Activated CD8-positive, alpha-beta memory T cell treated with anti-CD3 and anti-CD28 coated beads, Interleukin-2, amount 50 U/mL, for 24 hours (primary cell): ENCODE results near the gene GLIS1.
"Not testable (repeated sequence)": the region's sequence is repeated elsewhere in the genome, so short reads cannot be mapped to it uniquely, and the experiment has no call there.

ENCODE experiments used
- DNase-seq: peaks from one replicate; pipeline ENCODE4 v3.0.0-alpha.2; 2020; ENCODE audit errors: extremely low read depth

Gene GLIS1

DNA sequence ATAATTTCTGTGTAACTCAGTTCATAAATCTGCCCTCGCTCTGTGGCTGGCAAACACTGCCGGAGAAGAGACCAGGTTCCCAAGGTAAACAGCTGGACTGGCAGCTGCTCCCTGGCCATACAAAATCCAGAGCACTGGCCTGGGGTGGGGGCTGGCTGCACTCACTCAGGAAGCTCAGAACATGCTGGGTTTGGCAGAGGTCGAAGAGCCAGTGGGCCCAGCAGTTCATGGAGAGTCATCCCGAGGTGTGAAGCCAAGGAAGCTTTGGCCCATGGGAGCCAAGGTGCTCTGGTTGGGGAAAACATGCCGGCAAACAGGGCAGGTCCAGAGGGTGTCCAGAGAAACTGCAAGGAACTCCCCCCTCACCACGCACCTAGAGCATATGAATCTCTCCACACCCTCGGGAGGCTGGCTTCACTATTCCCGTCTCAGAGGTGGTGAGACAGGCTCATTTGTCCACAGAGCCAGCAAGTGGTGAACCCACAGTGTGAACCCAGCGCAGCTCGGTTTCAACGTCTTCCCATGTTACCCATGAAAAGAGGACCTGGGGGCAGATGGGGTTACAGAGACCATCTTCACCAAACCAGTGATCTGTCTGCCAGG is 177.4 kb downstream of the GLIS1 start:
- DNase-seq = no peak

DNA sequence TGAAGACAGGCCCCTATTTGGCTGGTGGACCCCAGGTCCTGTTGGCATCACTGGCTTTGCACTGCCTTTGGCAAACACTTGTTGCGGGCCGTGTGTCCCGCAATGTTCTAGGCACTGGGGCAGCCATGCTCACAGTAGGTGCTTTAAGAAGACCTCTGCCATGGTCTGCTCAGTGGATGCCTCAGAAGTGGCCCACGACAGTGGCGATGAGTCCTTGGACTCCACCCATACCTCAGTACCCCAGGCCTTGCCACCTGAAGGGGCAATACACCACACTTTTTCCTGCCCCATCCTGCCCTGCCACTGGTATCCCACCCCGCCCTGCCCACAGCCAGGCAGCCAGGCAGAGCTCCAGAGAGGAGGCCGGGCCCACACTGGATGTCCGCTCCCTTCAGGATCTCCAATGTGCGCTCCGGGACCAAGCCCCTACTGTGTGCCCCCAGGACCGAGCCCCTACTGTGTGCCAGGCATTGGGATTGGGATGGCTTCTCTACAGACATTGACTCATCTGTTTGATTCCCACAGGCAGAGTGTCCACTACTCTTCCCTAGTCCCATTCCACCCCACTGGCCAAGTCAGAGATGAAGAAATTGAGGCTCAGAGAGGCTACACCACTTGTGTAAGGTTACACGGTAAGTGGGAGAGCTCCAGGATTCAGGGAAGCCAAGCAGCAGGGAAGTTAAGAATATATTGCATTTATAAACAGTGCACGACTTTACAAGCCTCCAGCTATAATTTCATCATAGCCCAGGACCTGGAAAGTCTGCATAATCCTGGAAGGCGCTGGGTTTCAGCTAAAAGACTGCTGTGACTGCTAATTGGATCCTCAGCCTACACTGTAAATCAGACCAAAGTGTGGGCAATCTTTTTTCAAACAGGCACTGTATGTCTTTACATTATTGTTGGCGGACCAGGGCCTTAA is 178.1 kb downstream of the GLIS1 start:
- DNase-seq = no peak

DNA sequence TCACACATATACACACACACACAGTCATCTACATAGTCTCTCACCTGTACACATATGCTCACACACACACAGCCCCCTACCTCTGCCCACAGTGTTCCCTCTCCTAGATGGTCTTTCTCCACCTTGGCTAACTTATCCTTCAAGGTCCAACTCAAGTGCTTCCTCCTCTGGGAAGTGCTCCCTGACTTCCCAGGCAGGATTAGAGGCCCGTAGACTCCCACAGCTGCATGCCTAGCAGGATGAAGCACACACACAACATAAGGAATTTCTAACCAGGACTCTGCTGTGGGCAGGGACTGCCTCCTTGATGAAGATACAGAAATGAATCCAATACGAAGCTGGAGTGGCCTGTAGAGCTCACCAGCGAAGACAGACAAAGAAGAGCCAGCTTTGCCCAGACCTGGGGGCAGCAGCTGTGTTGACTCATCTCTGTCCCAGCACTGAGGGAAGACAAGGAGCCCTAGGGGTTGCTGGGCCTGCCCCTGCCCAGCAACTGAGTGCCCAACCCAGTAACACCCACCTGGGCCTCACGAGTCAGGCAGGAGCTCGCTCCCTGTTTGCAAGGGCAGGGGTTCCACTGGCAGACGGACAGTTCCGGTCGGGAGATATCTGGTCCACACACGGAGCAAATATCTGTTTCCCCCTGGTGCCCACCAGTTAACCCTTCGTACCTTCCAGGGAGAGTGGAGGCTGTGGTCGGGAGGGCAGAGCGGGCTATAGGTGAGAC is 178.9 kb downstream of the GLIS1 start:
- no peak for DNase-seq

DNA sequence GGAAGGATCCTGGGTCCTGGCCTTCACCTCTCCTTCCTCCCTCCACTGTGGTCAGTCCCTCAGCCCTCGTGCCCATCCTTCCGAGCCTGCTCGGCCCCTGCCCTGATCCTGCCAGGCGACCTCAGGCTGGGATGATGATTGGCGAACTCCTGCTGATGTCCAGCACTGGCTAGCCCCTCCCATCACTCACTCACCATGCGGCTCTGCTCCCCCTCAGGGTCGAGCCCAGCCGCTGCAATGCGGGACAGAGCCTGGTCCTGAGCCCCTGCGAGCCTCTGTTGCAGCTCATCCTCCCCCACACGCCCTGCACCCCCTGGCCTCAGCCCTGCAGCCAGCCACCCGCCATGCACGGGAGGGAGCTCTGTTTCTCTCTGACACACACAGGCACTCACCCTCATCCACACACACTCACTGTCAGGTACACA is 179.6 kb downstream of the GLIS1 start:
- no peak for DNase-seq

DNA sequence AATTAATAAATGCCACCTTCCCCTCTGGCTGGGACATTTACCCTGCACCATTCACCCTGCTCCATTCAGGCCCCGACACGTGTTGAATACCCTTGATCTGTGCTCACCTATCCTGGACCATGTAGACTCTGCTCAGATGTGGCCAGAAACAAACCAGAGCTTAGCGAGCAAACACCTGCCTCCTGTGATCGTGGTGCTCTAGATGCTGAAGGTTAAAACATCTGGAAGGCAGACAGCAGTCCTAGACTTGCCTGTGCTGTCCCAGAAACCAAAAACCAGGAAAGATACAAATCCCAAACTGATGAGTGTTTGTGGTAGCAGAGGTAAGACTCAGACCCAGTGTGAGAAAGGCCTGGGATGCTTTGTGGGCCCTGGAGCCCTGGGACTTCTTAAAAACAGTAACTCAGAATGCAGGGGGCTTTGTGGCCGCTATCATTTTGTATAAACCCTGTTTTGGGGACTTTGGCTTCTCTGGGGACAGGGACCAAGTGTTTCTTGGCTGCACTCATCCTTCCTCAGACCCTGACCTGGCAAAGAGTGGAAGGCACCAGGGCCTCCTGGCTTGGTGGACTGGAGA is 180.1 kb downstream of the GLIS1 start:
- DNase-seq = no peak

DNA sequence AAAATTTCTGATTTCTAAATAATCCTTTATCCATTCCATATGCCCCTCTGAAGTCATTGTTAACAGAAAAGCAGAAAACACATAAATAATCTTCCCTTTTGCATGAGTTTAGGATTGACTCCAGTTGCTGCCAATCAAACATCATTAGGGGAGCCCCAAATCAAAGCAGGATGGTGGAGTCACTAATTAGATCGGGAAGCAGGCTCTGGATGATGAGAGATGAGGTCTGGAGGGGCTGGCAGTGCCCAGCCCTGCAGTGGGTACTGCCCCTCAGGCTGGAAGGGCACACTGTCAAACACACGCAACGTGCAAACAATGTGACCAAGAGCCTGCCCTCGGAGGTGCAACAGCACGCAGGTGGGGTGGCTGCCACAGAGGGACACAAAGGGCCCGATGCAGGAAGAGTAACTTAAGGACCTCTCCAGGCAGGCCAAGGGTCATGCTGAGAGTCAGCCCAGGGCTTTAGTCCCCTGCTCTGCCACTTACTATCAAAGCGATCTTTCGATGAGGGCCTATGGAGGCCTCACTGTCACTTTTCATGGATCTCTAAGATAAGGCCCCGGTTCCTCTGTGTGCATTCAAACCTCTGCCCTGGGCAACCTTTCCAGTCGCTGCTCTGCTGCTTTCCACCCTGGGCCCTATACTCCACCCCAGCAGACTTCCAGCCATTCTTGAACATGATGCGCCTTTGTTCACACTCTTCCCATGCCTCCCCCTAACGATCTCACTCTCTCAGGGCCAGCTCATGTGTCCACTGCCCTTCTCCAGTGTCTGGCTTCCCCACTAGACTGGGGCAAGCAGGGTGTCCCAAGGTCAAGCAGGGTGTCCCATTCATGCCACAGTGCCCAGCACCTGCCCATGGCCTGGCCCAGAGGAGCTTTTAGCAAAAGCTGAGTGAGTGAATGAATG is 180.9 kb downstream of the GLIS1 start:
- no peak for DNase-seq

DNA sequence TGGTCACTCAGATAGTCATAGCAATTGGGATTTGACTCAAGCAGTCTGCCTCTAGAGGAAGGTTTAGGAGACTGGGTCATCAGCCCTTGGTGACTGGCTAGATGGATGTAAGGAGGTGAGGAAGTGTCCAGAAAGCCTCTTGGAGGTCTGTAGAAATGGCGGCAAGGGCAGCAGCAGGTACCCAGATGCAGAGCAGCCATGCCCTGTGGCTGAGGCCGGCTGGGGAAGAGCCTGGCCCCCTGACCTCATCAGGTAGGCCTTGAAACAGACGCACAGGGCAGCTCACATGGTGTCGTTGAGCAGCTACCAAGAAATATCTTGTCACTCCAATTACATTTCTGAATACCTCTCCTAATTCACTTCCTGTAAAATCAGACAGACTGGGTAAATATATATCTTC is 181.6 kb downstream of the GLIS1 start:
- no peak for DNase-seq

DNA sequence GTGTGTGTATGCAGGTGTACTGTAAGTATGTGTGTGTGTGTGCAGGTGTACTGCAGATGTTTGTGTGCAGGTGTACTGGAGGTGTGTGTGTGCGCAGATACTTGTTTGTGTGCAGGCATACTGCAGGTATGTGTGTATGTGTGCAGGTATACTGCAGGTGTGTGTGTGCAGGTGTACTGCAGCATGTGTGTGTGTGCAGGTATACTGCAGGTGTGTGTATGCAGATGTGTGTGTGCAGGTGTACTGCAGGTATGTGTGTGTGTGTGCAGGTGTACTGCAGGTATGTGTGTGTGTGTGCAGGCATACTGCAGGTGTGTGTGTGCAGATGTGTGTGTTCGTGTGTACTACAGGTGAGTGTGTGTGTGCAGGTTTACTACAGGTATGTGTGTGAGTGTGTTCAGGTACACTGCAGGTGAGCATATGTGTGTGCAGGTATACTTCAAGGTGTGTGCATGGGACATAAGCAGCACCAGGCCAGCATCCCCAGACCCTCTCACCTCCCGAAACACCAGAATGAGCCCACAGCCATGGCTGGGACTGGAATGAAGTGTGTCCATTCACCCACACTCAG is 182.2 kb downstream of the GLIS1 start:
- no peak for DNase-seq

DNA sequence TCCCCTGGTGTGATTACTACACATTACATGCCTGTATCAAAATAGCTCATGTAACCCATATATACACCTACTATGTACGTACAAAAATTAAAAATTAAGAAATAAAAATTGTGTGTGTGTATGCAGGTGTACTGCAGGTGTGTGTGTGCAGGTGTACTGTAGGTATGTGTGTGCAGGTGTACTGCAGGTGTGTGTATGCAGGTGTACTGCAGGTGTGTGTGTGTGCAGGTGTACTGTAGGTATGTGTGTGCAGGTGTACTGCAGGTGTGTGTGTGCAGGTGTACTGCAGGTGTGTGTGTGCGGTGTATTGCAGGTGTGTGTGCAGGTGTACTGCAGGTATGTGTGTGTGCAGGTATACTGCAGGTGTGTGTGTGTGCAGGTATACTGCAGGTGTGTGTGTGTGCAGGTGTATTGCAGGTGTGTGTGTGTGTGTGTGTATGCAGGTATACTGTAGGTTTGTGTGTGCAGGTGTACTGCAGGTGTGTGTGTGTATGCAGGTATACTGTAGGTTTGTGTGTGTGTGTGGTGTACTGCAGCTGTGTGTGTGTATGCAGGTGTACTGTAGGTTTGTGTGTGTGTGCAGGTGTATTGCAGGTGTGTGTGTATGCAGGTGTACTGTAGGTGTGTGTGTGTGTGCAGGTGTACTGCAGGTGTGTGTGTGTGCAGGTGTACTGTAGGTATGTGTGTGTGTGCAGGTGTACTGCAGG is 183.2 kb downstream of the GLIS1 start:
- not testable (repeated sequence) for DNase-seq

DNA sequence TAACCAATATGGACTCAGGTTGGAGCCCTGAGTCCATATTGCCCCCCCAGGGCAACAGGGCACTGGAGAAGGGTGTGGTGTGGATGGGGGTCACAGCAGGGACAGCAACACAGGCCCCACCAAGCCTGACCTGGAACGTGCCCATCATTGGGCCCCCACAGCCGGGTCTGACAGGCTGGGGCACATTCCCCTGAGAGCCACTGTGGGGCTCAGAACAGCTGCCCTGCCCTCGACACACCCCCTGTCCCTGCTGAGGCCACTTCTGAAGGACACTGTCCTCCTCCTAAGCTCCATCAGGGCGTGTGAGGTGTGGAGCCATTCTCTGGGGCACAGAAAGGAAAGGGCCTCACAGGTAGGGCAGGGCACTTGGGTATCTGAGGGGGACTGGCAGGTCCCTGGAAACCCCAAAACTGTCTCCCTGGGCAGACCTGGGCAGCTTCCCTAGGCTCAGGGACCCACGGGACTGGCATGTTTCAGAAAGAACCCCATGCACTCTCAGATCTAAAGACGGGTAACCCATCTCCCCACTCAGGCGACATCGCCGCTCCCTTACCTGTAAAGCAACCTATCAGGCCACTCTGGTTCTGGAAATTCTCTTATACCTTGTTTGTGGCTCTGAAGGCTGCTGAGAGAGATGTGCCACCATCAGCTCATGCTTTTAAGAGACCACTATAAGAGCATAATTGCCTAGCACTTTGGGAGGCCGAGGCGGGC is 184.2 kb downstream of the GLIS1 start:
- DNase-seq = no peak

DNA sequence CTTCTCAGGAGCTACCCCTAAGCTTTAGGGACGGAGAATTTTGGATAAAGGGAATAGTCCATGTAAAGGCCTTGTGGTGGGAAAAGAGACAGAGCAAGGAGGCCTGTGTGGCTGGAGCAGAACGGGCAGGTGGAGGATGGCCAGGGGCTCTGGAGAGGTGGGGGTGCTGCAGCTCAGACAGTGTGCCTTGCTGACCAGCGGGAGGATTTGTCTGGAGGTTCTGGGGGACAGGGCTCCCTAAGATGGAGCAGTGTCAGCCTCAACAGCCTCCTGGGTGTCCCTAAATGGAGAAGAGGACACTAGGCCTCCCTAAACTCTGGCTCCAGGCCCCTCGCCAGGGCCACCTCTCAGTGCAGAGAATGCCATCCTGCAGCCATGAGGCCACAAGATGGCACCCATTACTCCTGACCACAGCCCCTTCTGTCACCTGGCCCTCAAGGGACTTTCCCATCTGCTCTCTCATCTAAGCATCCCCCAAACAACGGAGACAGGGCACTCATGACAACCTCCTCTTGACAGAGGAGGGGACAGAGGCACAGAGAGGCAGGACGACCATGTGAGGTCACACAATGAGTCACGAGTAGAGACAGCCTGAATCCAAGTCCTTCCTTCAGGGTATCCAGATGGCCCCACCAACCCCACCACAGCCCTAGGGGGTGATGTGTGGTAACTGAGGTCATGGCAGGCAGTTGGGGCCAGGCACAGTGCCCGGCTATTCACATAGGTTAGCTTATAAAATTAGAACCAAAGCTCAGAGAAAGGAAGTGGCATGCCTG is 185.0 kb downstream of the GLIS1 start:
- no peak for DNase-seq

DNA sequence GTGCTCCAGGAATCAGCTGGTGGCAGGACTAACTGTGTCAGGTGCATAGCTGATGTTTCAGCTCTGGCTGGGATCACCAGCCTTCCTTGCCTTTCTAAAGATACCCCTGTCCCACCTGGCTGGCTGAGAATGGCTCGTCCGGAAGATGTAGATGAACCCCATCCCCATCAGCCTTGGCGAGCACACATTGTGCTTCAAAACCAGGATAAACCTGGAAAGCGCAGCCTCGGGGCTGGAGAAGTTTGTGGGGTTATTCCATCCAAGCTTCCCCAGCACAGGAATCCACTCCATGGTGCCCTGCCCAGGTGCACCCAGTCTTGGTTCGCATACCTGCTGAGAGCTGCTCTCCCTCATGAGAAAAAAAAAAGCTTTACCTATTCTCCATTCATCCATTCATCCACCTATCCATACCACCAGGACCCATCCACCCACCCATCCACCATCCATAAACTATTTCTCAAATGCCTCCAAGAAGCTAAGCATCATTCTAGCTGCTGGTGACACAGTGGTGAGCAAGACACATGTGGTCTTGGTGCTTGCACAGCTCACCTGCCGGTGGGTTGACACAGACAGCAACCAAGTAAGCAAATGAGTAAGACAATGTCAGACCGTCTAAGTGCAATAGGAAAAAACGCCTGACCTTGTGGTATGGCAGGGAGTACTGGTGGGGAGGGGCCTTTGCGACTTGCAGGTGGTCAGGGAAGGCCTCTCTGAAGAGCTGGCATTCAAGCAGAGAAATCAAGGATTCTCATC is 185.8 kb downstream of the GLIS1 start:
- no peak for DNase-seq

DNA sequence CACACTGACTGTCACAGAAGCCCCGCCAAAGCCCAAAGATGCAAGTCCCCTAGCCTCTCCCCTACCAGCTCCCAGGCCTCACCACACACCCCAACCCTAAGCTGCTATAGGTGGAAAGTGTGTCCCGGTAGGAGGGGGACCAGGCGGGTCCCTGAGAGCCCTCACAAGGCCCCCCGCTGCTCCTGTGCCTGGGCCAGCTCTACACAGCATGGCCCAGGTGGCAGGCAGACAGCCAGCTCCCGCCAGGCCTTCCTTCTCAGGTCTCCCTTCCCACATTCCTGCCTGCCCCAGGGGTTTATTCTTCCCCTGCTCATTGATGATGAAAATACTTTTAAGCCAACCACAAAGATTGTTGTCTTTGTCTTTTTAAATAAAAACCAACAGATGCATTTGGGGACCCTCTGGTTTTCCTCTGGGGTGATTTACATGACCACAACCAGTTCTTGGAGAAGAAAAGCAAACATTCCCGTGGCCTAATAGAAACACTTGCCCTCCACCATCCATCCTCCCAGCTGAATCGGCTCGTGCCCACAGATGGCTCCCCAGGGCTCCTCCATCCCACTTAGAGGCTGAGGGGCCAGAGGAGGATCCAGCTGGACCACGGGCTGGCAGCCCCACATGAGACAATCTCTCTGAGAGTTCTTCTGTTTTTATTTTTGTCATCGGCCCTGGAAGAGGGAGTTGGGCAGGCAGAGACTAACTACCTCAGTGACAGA is 186.7 kb downstream of the GLIS1 start:
- no peak for DNase-seq

DNA sequence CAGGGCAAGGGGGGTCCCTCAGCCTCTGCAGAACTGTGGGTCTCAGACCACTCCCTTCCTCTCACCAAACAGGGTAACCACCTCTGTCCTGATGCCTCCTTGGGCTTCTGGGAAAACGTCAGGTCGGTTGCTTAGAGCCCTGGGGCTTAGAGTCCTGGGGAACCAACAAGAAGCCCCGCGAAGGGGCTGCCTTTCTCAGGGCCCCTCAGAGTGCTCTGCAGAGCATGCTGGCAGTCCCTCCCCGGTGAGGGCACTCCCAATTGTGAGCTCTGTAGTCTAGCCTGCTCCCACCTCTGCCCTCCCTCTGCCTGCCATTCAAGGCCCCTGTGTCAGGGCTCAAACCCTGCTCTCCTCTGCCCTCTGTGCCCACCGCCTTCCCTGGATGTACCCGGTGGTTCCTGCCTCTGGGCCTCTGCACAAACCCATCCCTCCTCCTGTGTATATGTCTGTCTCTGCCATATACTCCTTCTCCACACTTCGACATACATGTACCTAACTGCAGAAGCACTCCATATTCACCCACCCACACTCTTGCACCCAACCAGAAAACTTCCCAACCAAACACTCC is 187.5 kb downstream of the GLIS1 start:
- no peak for DNase-seq

DNA sequence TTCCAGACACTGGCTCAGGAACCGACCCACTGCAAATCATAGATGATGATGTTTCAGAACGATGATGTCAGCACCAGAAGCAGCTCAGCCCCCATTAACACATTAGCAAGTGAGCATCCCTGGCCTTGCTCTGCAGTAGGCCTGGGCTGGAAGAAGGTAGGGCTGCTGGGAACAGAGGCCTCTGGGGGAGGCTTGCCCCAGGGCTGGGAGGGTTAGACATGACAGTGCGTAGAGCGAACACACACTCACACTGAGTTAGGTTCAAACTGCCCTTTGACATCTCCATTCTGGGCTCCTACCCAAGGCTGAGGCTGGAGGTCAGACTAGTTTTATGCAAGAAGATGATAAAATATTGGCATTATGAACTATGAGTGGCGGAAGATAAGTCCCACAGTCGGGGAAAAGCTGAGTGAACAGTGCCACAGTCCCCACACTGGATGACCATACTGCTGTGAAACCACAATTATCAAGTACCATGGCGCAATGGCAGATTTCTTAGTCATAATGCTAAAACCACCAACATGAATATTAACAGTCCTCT is 188.7 kb downstream of the GLIS1 start:
- no peak for DNase-seq

DNA sequence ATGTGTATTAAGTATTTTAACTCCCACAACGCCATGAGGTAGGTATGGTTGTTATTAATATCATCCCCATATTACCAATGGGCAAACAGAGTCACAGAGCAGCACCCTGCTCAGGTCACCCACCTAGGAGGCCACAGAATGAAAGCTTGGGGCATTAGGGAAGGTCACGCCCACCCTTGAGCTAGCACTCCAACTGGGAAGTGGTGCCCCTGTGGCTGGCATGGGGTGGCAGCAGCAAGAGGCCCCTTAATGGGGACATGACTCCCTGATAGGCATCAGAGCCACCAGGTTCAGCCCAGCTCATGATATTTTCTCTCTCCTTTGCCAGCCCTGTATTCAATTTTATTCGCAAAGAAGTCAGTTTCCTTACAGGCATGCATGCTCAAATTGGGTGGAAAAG is 189.2 kb downstream of the GLIS1 start:
- no peak for DNase-seq

DNA sequence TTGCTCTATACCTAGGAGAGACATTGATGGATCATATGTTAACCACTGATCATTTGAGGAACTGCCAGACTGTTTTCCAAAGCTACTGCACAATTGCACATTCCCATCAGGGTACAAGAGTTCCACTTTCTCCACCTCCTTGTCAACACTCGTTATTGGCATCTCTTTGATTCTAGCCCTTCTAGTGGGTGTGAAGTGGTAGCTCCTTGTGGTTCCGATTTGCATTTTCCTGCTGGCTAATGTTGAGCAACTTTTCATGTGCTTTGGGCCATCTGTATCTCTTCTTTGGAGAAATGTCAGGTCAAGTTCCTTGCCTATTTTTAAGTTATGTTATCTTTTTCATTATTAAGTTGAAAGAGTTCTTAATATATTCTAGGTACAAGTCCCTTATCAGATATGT is 189.7 kb downstream of the GLIS1 start:
- no peak for DNase-seq
